LNCaP clone FGC (cell line): Measurements from ENCODE around the gene USP49.

Source experiments
- DNase-seq: peaks from one replicate; pipeline ENCODE4 v3.0.0-alpha.2; 2011; ENCODE audit warnings: low read depth
- H3K4me3 ChIP-seq: 2 replicates; pipeline ENCODE4 v1.5.1; 2011; ENCODE audit warnings: mild to moderate bottlenecking, low read depth, low read length, control low read depth
- TF ChIP-seq, protein P1 (sequence below): IDR thresholded peaks from 2 replicates; pipeline ENCODE4 v1.5.1; 2012; ENCODE audit warnings: mild to moderate bottlenecking; ENCODE audit not compliant: control insufficient read depth, insufficient read depth; ENCODE audit errors: extremely low read depth

The USP49 gene

DNA sequence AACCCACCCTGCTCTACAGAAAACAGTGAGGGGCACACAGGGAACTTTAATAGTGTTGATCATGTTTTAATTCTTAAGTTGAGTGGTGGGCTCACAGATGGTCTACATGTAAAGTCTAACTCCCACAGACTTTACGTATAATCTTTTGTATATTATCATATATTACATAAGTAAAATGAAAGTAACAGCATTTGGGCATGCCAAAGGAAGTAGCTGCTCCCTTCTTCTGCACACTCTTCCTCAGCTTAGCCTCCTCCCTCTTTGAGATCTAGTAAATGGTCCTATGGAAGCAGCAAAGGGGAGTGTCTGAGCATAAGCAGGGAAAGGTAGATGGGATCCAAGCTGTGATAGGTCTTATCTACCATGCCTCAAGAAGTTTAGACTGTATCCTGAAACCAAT is 14.6 kb upstream of the USP49 start:
- TF ChIP-seq, protein P1, sequence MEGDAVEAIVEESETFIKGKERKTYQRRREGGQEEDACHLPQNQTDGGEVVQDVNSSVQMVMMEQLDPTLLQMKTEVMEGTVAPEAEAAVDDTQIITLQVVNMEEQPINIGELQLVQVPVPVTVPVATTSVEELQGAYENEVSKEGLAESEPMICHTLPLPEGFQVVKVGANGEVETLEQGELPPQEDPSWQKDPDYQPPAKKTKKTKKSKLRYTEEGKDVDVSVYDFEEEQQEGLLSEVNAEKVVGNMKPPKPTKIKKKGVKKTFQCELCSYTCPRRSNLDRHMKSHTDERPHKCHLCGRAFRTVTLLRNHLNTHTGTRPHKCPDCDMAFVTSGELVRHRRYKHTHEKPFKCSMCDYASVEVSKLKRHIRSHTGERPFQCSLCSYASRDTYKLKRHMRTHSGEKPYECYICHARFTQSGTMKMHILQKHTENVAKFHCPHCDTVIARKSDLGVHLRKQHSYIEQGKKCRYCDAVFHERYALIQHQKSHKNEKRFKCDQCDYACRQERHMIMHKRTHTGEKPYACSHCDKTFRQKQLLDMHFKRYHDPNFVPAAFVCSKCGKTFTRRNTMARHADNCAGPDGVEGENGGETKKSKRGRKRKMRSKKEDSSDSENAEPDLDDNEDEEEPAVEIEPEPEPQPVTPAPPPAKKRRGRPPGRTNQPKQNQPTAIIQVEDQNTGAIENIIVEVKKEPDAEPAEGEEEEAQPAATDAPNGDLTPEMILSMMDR: no peak
- no peak for DNase-seq
- H3K4me3 ChIP-seq: no peak overlapping the region

DNA sequence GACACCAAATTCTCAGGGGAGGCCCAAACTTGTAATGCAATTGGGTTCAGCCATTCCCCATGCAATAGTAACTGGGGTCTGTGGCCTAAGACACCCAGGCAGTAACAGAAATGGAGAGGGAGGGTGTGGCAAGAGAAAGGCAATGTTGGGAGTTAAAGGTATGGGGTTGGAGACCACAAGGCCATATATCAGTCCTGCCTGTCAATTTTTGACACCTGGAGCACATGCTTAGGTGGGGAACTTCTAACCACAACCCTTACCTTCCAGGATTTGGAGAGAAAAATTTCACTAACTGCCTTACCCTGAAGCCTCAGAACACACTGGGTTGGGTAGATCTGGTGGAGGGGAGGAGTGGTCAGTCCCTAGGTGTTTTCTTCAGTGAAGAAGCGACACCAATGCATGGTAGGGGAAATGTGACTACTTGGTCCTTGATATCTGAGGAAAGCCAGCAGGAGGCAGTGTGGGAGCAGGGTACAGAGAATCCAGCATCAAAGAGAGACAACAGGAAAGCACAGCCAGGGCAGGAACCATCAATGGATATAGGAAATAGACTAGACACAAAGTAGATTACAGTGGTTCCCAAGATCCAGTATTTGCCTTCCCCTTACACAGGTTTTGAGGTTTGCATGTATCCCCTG is 6.8 kb upstream of the USP49 start:
- no peak overlapping the region for H3K4me3 ChIP-seq
- DNase-seq: no peak
- TF ChIP-seq, protein P1: peak; percentile 23; the same call in 1 of the 2 replicates

DNA sequence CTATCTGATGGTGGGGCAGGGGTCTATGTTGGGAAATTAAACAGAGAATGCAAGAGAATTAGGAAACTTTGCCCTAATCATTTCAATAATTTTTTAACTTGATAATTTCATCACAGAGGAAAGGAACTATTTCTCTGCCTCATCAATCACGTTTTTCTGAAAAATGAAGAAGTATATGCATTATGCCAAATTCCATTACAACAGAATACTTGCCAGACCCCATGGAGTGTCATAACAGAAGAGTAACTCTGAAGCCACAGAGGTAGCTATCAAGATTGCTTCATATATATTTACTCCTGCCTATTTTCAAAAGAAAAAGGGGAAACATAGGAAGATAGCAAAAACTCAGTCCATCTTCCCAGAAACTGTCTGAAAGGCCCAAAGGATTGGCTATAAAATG is 5.7 kb upstream of the USP49 start:
- H3K4me3 ChIP-seq: no peak overlapping the region
- DNase-seq: no peak
- TF ChIP-seq, protein P1: no peak

DNA sequence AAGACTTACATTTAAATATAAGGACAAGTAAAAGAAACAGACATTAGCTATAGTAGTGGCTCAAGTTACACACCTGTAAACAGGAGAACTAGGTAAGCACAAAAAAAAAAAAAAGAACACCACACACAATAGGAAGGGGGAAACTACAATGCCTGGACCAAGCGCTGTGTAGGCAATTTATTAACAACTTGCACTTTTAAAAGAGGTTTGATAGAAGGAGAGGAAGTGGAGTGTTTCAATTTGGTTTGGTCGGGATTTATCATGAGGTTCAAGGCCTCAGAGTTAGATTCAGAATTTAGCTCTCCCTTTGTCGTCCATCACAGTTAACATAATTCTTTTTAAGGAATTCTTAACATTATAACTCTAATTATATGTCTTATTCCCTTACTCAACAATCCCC is 1.1 kb upstream of the USP49 start:
- peak overlapping the region; percentile 84 for H3K4me3 ChIP-seq
- TF ChIP-seq, protein P1: no peak
- DNase-seq: no peak

DNA sequence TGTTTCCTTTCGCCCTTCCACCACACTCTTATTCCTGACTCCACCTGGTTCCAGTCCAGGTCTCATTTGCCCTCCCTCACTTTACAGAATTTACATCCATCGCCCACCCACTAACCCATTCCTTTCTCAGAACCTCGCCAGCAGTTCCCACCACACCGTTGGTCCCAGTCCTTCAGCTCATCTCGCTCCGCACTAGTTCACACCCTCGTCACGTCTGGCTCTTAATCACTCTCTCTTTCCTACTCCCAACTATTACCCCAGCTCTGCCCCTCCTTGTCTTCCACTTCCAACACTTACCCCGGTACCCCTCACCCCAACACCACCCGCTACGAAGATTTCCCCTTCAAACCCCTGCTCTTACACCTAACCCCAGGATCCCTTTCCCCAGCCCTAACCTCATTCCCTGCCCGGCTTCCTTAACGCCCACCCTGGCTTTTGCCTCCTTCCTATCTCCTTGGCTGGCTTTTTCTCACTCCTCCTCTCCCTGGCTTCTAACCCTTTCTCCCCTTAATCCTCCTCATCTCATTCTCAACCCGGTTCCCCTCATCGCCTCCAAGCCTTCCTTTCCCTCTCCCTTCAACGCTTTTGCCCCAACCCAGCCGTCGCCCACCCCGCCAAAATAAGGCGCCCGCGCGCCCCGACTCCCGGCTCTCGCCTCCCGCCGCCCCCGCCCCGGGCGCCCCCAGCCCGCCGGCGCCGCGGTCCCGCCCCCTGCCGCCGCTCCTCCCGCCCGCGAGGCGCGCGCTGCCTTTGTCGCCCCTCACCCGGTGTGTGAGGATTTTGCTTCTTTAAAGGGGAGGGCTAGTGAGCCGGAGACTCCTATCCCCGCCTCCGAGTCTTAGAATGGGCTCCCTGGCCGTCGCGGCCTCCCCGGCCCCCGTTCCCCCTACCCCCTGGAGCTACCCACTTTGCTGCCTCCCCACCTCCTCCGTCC is 542 bp downstream of the USP49 start:
- no peak for DNase-seq
- peak overlapping the region; percentile 84 for H3K4me3 ChIP-seq

GRCh38 chr6:41892921-41893564 is 2.1 kb downstream of the USP49 start:
- TF ChIP-seq, protein P1: no peak
- DNase-seq: no peak
- H3K4me3 ChIP-seq: no peak overlapping the region

More for the DNA sequence above, 542 bp downstream of the USP49 start:
- TF ChIP-seq, protein P1: no peak
